ENCODE results near the gene OR2F1.

DNA sequence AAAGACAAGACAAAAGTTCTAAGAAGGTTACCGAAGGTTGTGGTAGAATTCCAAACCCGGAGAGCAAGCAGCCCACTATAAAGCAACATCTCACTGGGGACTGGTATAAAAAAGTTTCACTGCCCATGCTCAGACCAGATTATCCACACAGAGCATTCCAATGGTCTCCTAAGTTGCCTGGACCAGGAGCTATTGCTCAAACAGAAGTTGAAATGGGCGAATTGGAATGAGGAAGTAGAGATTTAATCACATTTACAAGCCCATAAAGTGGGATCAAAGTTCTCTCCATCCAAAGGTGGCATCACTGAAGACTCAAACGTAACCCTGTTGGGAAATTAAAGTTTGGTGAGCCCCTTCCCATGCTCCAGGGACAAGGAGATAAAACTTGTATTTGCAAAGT lies 19.8 kb downstream of the OR2F1 start:
- TF ChIP-seq POLR2A (IDR thresholded peaks at IDR 0.05; ENCODE audit: borderline replicate concordance, extremely low read depth, insufficient read depth, insufficient read length) (no peak), SIN3A (IDR thresholded peaks at IDR 0.05; ENCODE audit: low read depth) (no peak)
- TF ChIP-seq, protein P1, sequence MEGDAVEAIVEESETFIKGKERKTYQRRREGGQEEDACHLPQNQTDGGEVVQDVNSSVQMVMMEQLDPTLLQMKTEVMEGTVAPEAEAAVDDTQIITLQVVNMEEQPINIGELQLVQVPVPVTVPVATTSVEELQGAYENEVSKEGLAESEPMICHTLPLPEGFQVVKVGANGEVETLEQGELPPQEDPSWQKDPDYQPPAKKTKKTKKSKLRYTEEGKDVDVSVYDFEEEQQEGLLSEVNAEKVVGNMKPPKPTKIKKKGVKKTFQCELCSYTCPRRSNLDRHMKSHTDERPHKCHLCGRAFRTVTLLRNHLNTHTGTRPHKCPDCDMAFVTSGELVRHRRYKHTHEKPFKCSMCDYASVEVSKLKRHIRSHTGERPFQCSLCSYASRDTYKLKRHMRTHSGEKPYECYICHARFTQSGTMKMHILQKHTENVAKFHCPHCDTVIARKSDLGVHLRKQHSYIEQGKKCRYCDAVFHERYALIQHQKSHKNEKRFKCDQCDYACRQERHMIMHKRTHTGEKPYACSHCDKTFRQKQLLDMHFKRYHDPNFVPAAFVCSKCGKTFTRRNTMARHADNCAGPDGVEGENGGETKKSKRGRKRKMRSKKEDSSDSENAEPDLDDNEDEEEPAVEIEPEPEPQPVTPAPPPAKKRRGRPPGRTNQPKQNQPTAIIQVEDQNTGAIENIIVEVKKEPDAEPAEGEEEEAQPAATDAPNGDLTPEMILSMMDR (IDR thresholded peaks at IDR 0.05 in 2 of 3, conservative IDR thresholded peaks at IDR 0.05 in 1 of 3; ENCODE audit: borderline replicate concordance in 1 of 3, insufficient read depth in 1 of 3, low read depth in 2 of 3, low read length in 2 of 3): no peak
